HEK293 (cell line): ENCODE data around the gene ACSF2.

Experiments used
- TCF7L2 ChIP-seq: IDR thresholded peaks from 2 replicates; pipeline ENCODE4 v1.6.1; 2011; ENCODE audit warnings: low read depth, mild to moderate bottlenecking, inconsistent platforms, low read length, moderate library complexity, borderline replicate concordance
- ZBTB17 ChIP-seq: fragments of 450-650 bp; formaldehyde crosslinking; IDR thresholded peaks from 2 replicates; pipeline ENCODE4 v1.5.1; 2016; ENCODE audit warnings: missing biosample characterization, missing genetic modification characterization
- ZNF596 ChIP-seq: fragments of 450-650 bp; IDR thresholded peaks from 2 replicates; pipeline ENCODE4 v1.5.0; 2018; ENCODE audit warnings: missing biosample characterization, mild to moderate bottlenecking, missing genetic modification characterization, moderate library complexity
- TF ChIP-seq, protein P1 (sequence below): fragments of 450-650 bp; formaldehyde crosslinking; IDR thresholded peaks from 2 replicates; pipeline ENCODE4 v1.5.1; 2016; ENCODE audit warnings: missing biosample characterization, missing genetic modification characterization

DNA sequence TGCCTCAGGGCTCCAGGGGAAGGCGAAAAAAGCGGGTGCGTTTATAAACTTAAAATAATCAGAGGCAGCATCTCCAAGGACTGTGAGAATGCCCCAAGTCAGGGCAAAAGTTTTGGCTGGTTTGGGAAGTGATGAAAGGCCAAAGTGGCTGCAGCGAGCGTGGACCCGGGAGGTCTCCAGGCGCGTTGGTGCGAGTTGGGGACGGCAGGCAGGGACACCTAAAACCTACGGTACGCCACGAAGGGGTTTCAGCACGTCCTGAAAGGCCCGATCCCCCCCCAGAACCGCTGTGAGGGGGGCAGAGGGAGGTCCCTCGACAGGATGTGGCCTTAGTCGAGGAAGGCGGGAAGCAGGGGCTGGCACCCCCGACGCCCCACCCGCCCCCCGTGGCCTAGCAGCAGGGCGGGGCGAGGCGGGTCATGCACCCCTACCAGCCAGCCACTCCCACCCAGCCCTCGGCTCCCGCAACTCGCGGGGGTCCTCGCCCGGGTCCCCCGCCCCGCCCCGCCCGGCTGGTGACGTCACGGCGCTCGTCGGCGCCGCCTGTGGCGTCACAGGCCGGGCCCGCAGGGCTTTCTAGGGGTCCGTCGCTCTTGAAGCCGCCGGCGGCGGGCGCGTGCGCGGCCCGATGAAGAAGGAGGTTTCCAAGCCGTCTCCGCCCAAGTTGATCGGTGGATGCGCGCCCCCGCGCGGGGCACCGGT, 82.0 kb downstream of the ACSF2 start, which contains the start of gene MYCBPAP:
- no peak for TF ChIP-seq TCF7L2
- TF ChIP-seq ZNF596 (tag by site-specific recombination), result no peak
- TF ChIP-seq, protein P1, sequence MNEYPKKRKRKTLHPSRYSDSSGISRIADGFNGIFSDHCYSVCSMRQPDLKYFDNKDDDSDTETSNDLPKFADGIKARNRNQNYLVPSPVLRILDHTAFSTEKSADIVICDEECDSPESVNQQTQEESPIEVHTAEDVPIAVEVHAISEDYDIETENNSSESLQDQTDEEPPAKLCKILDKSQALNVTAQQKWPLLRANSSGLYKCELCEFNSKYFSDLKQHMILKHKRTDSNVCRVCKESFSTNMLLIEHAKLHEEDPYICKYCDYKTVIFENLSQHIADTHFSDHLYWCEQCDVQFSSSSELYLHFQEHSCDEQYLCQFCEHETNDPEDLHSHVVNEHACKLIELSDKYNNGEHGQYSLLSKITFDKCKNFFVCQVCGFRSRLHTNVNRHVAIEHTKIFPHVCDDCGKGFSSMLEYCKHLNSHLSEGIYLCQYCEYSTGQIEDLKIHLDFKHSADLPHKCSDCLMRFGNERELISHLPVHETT, result no peak
- TF ChIP-seq ZBTB17 (tag by site-specific recombination), result no peak
